Measurements from ENCODE around the gene ABHD16A.

The ABHD16A gene

DNA sequence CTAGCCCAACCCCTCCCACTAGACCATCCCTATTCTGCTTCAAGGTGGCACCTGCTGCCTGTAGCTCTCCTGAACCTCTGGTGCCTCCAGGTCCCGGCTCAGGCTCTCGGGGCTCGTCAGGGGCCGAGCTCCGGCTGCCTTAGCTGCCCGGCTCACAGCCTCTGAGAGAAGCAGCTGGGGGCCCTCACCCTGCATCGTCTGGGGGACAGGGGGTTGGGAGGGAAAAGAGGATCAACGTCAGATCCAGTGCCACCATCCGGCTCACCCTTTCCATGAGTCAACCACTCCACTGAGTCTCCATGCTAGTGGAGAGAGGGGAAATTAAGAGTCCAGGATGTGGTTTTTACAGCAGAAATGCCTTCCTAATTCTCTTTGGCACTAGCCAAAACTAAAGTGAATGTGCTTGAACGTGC is 63.7 kb downstream of the ABHD16A start:
- DNase-seq (ENCODE audit: low read depth) = no peak
- H3K4me3 ChIP-seq (ENCODE audit: control insufficient read depth, low read depth, low read length) = no peak overlapping the region
- TF ChIP-seq, protein P1, sequence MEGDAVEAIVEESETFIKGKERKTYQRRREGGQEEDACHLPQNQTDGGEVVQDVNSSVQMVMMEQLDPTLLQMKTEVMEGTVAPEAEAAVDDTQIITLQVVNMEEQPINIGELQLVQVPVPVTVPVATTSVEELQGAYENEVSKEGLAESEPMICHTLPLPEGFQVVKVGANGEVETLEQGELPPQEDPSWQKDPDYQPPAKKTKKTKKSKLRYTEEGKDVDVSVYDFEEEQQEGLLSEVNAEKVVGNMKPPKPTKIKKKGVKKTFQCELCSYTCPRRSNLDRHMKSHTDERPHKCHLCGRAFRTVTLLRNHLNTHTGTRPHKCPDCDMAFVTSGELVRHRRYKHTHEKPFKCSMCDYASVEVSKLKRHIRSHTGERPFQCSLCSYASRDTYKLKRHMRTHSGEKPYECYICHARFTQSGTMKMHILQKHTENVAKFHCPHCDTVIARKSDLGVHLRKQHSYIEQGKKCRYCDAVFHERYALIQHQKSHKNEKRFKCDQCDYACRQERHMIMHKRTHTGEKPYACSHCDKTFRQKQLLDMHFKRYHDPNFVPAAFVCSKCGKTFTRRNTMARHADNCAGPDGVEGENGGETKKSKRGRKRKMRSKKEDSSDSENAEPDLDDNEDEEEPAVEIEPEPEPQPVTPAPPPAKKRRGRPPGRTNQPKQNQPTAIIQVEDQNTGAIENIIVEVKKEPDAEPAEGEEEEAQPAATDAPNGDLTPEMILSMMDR (IDR thresholded peaks at IDR 0.05; ENCODE audit: control insufficient read depth, insufficient read depth, low read depth, low read length, missing control alignments) = no peak

DNA sequence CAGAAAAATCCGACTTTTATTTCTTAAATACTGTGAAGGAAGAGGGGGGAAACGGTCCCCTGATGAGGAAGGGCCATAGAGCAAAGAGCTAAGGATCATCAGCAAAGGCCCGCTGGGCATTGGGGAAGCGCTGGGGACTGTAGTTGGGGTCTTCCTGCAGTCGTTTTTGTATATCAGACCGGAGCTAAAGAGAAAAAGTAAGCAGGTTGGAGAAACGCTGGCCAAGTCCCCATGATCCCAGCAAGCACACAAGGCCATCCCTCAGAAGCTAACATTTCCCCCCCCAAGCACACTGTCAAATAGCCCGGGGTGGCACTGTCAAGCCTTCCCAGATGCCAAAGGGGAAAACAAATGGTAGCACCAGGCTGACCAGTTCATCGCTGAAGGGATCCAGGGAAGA is 64.1 kb downstream of the ABHD16A start:
- DNase-seq (ENCODE audit: low read depth) = no peak
- TF ChIP-seq, protein P1 (IDR thresholded peaks at IDR 0.05; ENCODE audit: control insufficient read depth, insufficient read depth, low read depth, low read length, missing control alignments) = no peak
- no peak overlapping the region for H3K4me3 ChIP-seq (ENCODE audit: control insufficient read depth, low read depth, low read length)

All from AG09309 (cell line).